Endothelial cell of umbilical vein (primary cell): ENCODE measurements around the gene DYRK3. TPM values are rescaled to one million over a fixed set of nuclear protein-coding genes. Genes with fewer than 3 reads are reported as not detected.

Source experiments
- BruUV-seq: library from RNA; stranded (reverse); fragments of 400-500 nt; replicated peaks from 2 replicates; lab custom pipeline; 2021; lab: Mats Ljungman, UMichigan
- CTCF ChIA-PET: fragments of 300-600, 350-600 bp; sonication (Branson Sonifier 250); formaldehyde crosslinking; loops from one replicate; lab custom pipeline; 2021; ENCODE audit warnings: antibody characterized with exemption, inconsistent platforms; lab: Charles Lee
- POLR2A ChIA-PET: fragments of 300-600, 350-600 bp; sonication (Branson Sonifier 250); formaldehyde crosslinking; loops from one replicate; lab custom pipeline; 2021; ENCODE audit warnings: antibody characterized with exemption, inconsistent platforms; lab: Charles Lee
- DNase-seq: peaks from one replicate; pipeline ENCODE4 v3.0.0-alpha.2; 2011; ENCODE audit warnings: low read depth, low spot score
- FAIRE-seq: peaks from 2 replicates; lab custom pipeline; 2011; peaks lifted over from hg19 to GRCh38; lab: Jason Lieb, UNC
- H2AFZ ChIP-seq: 2 replicates; pipeline ENCODE4 v1.6.0; 2012; ENCODE audit warnings: low read depth, low read length, control low read depth, inconsistent platforms
- H3K27ac ChIP-seq: 2 replicates; pipeline ENCODE4 v1.5.1; 2011; ENCODE audit warnings: low read depth, mild to moderate bottlenecking, control low read depth, low read length, moderate library complexity; ENCODE audit not compliant: insufficient read depth
- H3K27me3 ChIP-seq, 2 experiments: 2 replicates each; pipeline versions ENCODE4 v1.6.0 to v1.6.1; 2011; ENCODE audit warnings: low read length in 2 of 2, mixed read lengths in 1 of 2; ENCODE audit not compliant: control insufficient read depth in 2 of 2, insufficient read depth in 2 of 2
- H3K36me3 ChIP-seq, 2 experiments: 2 replicates in 1 of 2; 3 replicates in 1 of 2; pipeline ENCODE4 v1.5.1; 2011; ENCODE audit warnings: low read length in 2 of 2, mild to moderate bottlenecking in 1 of 2, moderate library complexity in 1 of 2; ENCODE audit not compliant: control insufficient read depth in 2 of 2, insufficient read depth in 2 of 2; ENCODE audit errors: extremely low read depth in 1 of 2
- H3K4me1 ChIP-seq: 3 replicates; pipeline ENCODE4 v1.5.1; 2011; ENCODE audit warnings: mild to moderate bottlenecking, low read length; ENCODE audit not compliant: control insufficient read depth, insufficient read depth; ENCODE audit errors: extremely low read depth
- H3K4me2 ChIP-seq: 2 replicates; pipeline ENCODE4 v1.6.1; 2011; ENCODE audit warnings: low read length, control low read depth, mixed read lengths; ENCODE audit not compliant: insufficient read depth
- H3K4me3 ChIP-seq, 3 experiments: fragments of 200-600 bp in 1 of 3; sonication (generic), shearing (Covaris generic) in 1 of 3; replicated peaks in 1 of 3; 2 replicates each; pipeline ENCODE4 v1.5.1; 2011 to 2016; ENCODE audit warnings: control low read depth in 3 of 3, low read length in 3 of 3, mild to moderate bottlenecking in 2 of 3, inconsistent platforms in 1 of 3, low read depth in 1 of 3, moderate library complexity in 1 of 3; ENCODE audit not compliant: insufficient read depth in 1 of 3
- H3K79me2 ChIP-seq: 2 replicates; pipeline ENCODE4 v1.6.0; 2012; ENCODE audit warnings: low read length, inconsistent platforms; ENCODE audit not compliant: control insufficient read depth, insufficient read depth
- H3K9ac ChIP-seq: replicated peaks from 2 replicates; pipeline ENCODE3; 2011; ENCODE audit warnings: low read length, control low read depth; ENCODE audit not compliant: insufficient read depth; ENCODE audit errors: extremely low read depth
- H3K9me1 ChIP-seq: replicated peaks from 3 replicates; pipeline ENCODE4 v1.6.0; 2011; ENCODE audit warnings: mild to moderate bottlenecking, low read length; ENCODE audit not compliant: control insufficient read depth, insufficient read depth; ENCODE audit errors: extremely low read depth
- H3K9me3 ChIP-seq: replicated peaks from 2 replicates; pipeline ENCODE4 v1.5.1; 2012; ENCODE audit warnings: low read length, inconsistent platforms; ENCODE audit not compliant: control insufficient read depth, insufficient read depth
- H4K20me1 ChIP-seq: replicated peaks from 2 replicates; pipeline ENCODE3; 2011; ENCODE audit warnings: mild to moderate bottlenecking, low read length; ENCODE audit not compliant: control insufficient read depth, insufficient read depth; ENCODE audit errors: extremely low read depth
- CTCF ChIP-seq, 2 donors: IDR thresholded peaks; 1 replicate in 1 of 2; 2 replicates in 1 of 2; pipeline ENCODE4 v1.5.1; 2011; ENCODE audit warnings: low read length in 2 of 2, mild to moderate bottlenecking in 2 of 2, moderate library complexity in 2 of 2, control low read depth in 1 of 2, inconsistent platforms in 1 of 2, low read depth in 1 of 2; ENCODE audit not compliant: insufficient read depth in 1 of 2; ENCODE audit errors: extremely low read depth in 1 of 2
- EZH2 ChIP-seq: IDR thresholded peaks from 2 replicates; pipeline ENCODE4 v1.6.1; 2012; ENCODE audit warnings: borderline replicate concordance, low read depth, mild to moderate bottlenecking, moderate library complexity, low read length, inconsistent platforms; ENCODE audit not compliant: severe bottlenecking
- FOS ChIP-seq: IDR thresholded peaks from 2 replicates; pipeline ENCODE4 v1.6.1; 2011; ENCODE audit warnings: mild to moderate bottlenecking, low read length, moderate library complexity, borderline replicate concordance; ENCODE audit not compliant: insufficient read depth
- GATA2 ChIP-seq: IDR thresholded peaks from 2 replicates; pipeline ENCODE4 v1.7.0; 2011; ENCODE audit warnings: low read depth, mild to moderate bottlenecking, moderate library complexity, mixed read lengths, low read length; ENCODE audit not compliant: insufficient read length, insufficient read depth
- JUN ChIP-seq: IDR thresholded peaks from 2 replicates; pipeline ENCODE4 v1.6.1; 2011; ENCODE audit warnings: borderline replicate concordance, low read depth; ENCODE audit not compliant: insufficient read length, insufficient read depth
- MAX ChIP-seq: IDR thresholded peaks from 2 replicates; pipeline ENCODE4 v1.6.1; 2011; ENCODE audit not compliant: insufficient read depth, insufficient read length
- MYC ChIP-seq: IDR thresholded peaks from one replicate; pipeline ENCODE4 v1.6.1; 2011; ENCODE audit warnings: mild to moderate bottlenecking, low read depth, low read length
- POLR2A ChIP-seq: IDR thresholded peaks from 2 replicates; pipeline ENCODE4 v1.6.1; 2012; ENCODE audit warnings: low read depth, mild to moderate bottlenecking, control low read depth, low read length
- POLR2AphosphoS5 ChIP-seq: IDR thresholded peaks from 2 replicates; pipeline ENCODE4 v1.6.1; 2012; ENCODE audit warnings: low read depth, mild to moderate bottlenecking, control low read depth, low read length, moderate library complexity; ENCODE audit not compliant: insufficient read depth
- dilution Hi-C: fragments of 300-500 bp; cut with MboI; formaldehyde crosslinking; loops from one replicate; pipeline ENCODE4 v1.15.0; 2019; ENCODE audit warnings: low sequenced_read_pairs; ENCODE audit not compliant: extremely low pct_ligation_motif_present
- intact Hi-C: fragments of 100-400 bp; cut with micrococcal nuclease; formaldehyde crosslinking; loops from one replicate; pipeline ENCODE4 v1.10.0; 2022
- polyA plus RNA-seq, 4 experiments: library from polyadenylated mRNA; depleted of rRNA in 3 of 4; stranded (reverse) in 3 of 4; unstranded in 1 of 4; fragments of >200 nt; gene quantifications; 2 replicates each; pipeline versions ENCODE4 v1.2.1 to v1.2.3, GENCODE V29; 2011 to 2012; ENCODE audit warnings: missing spikeins in 1 of 4
- total RNA-seq: library from RNA; stranded (reverse); gene quantifications from 2 replicates; pipeline ENCODE4 v1.2.3, GENCODE V29; 2021

DYRK3 gene
- total and polyA plus RNA-seq, 2 donors (not counting 3 experiments of a cell fraction or from before 2014, with no cell fraction given): 3.4 to 7.4 TPM

DNA sequence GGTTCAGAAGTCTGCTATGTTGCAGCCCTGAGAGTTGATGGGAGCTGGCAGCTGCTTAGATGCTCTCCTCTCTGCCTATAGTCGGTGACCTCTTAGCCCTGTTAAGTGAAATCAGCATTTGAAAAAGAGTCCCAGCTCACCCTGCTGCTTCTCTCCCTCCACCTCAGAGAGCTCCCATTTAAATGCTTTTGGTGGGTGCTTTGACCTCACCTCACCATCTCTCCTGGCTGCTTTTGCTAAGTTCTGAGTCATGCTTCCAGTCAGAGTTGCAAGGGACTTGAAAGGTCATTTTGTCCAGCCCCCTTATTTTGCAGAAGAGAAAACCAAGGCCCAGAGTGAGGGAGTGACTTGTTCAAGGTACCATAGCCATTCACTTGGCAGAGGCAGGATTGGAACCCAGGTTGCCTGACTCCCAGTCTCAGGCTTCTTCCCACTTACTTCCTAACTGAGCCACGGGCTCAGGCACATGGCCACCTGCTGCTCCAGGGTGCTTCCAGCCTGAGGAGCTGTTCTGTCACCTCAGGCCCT, 52.6 kb downstream of the DYRK3 start:
- H4K20me1 ChIP-seq: peaks cover 9% of the 10 kb centered on the region
- H3K27ac ChIP-seq: no peak overlapping the region
- H3K4me1 ChIP-seq: peaks cover 43% of the 10 kb centered on the region
- dilution Hi-C loops: no loop called here
- H3K27me3 ChIP-seq: peaks cover 11 to 13% of the 10 kb centered on the region in 2 experiments
- CTCF ChIA-PET: interaction anchor here (1.1 to 1.3 kb wide), 3 partner anchors 13 to 224 kb away, joined by 3 to 4 read pairs (median 3); no protein-coding TSS in a partner anchor
- intact Hi-C loops: loop anchor here (2.0 kb wide), 1 partner anchor 39 kb away; no protein-coding TSS in a partner anchor
- no peaks in the 10 kb centered on the region for H3K36me3 ChIP-seq
- TF ChIP-seq POLR2AphosphoS5 (no peak), FOS (peak; percentile 43)
- no peaks in the 10 kb centered on the region for H3K9me1 ChIP-seq
- no peak overlapping the region for H3K4me2 ChIP-seq
- H3K9me3 ChIP-seq: no peaks in the 10 kb centered on the region
- no peak overlapping the region for H2AFZ ChIP-seq
- H3K4me3 ChIP-seq: no peak overlapping the region
- POLR2A ChIA-PET: no interaction called here
- no TSS peak for BruUV-seq
- DNase-seq: peak; percentile 24
- peaks cover 68% of the 10 kb centered on the region for H3K79me2 ChIP-seq
- peak; percentile 89 for FAIRE-seq
- H3K9ac ChIP-seq: no peak overlapping the region

DNA sequence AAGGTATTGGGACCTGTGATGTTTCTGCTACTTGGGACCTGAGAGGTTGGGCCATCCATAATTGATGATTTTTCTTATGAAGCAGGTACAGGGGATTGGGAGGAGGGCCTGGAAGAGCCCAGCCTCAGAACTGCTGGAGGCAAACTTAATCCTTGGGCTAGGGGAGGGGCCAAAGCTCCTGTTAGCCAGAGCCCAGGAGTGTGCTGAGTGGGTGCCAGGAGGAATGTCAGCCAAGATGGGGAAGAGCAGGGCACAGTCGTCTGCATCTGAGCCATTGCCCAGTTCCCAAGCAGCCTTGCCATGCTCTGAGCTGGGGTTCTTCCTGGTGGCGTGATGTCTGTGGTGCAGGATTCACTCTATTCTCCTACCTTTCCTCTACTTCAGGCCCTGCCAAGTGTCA, 55.2 kb downstream of the DYRK3 start:
- H3K4me3 ChIP-seq: no peak overlapping the region
- H3K79me2 ChIP-seq: peaks cover 87% of the 10 kb centered on the region
- H2AFZ ChIP-seq: no peak overlapping the region
- ChIA-PET CTCF (interaction anchor here (0.9 to 2.1 kb wide), 4 partner anchors 15 to 56 kb away, joined by 3 to 5 read pairs (median 3); no protein-coding TSS in a partner anchor), POLR2A (no interaction called here)
- dilution Hi-C loops (no loop called here), intact Hi-C loops (no loop called here)
- no peak for FAIRE-seq
- H3K27me3 ChIP-seq: no peaks in the 10 kb centered on the region
- no TSS peak for BruUV-seq
- H3K27ac ChIP-seq: no peak overlapping the region
- H3K9me3 ChIP-seq: no peaks in the 10 kb centered on the region
- TF ChIP-seq MAX (no peak), GATA2 (no peak), EZH2 (no peak), JUN (no peak), POLR2AphosphoS5 (no peak), FOS (no peak), MYC (no peak), CTCF (IDR thresholded peaks at IDR 0.05; ENCODE audit: extremely low read depth in 1 of 2, insufficient read depth in 1 of 2, low read depth in 1 of 2, low read length in 2 of 2) (no peak), POLR2A (no peak)
- DNase-seq: no peak
- H3K36me3 ChIP-seq: no peaks in the 10 kb centered on the region
- no peak overlapping the region for H3K9ac ChIP-seq
- H3K4me1 ChIP-seq: peaks cover 53% of the 10 kb centered on the region
- H3K9me1 ChIP-seq: no peaks in the 10 kb centered on the region
- H4K20me1 ChIP-seq: peaks cover 9% of the 10 kb centered on the region
- H3K4me2 ChIP-seq: no peak overlapping the region
